OCI-LY1 (cell line): ENCODE measurements around the gene DCTN5.

Experiments
- EZH2 ChIP-seq: fragments of 200-600 bp; sonication (generic), shearing (Covaris generic); IDR thresholded peaks from 2 replicates; pipeline ENCODE4 v1.8.0; 2017; ENCODE audit warnings: borderline replicate concordance, mixed run types, mild to moderate bottlenecking, antibody characterized with exemption, low read length, moderate library complexity, mixed read lengths
- TF ChIP-seq, protein P1 (sequence below): fragments of 200-600 bp; sonication (generic), shearing (Covaris generic); IDR thresholded peaks from 2 replicates; pipeline ENCODE4 v1.5.1; 2017; ENCODE audit warnings: mild to moderate bottlenecking, antibody characterized with exemption, low read length, moderate library complexity, mixed read lengths

- TF ChIP-seq, protein P1, sequence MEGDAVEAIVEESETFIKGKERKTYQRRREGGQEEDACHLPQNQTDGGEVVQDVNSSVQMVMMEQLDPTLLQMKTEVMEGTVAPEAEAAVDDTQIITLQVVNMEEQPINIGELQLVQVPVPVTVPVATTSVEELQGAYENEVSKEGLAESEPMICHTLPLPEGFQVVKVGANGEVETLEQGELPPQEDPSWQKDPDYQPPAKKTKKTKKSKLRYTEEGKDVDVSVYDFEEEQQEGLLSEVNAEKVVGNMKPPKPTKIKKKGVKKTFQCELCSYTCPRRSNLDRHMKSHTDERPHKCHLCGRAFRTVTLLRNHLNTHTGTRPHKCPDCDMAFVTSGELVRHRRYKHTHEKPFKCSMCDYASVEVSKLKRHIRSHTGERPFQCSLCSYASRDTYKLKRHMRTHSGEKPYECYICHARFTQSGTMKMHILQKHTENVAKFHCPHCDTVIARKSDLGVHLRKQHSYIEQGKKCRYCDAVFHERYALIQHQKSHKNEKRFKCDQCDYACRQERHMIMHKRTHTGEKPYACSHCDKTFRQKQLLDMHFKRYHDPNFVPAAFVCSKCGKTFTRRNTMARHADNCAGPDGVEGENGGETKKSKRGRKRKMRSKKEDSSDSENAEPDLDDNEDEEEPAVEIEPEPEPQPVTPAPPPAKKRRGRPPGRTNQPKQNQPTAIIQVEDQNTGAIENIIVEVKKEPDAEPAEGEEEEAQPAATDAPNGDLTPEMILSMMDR = no peak
- no peak for TF ChIP-seq EZH2
Measured at GRCh38 chr16:23726710-23727109, 85.4 kb downstream of the DCTN5 start.
